HepG2 (cell line): ENCODE measurements around the gene KCNQ1OT1. TPM values are rescaled to one million over a fixed set of nuclear protein-coding genes. Genes with fewer than 3 reads are reported as not detected.

Experiments used
- HNRNPL ChIP-seq: fragments of 200-400 bp; formaldehyde crosslinking; IDR thresholded peaks from 2 replicates; pipeline ENCODE4 v1.6.1; 2017; ENCODE audit warnings: mild to moderate bottlenecking, low read depth, low read length
- NPAS2 ChIP-seq: sonication (generic); formaldehyde crosslinking; IDR thresholded peaks from 2 replicates; pipeline ENCODE4 v1.8.0; 2022; ENCODE audit warnings: mild to moderate bottlenecking, missing genetic modification reagents, borderline replicate concordance
- RFXAP ChIP-seq: sonication (generic); formaldehyde crosslinking; IDR thresholded peaks from 2 replicates; pipeline ENCODE4 v1.4.0; 2020; ENCODE audit warnings: missing genetic modification reagents, borderline replicate concordance
- SALL1 ChIP-seq: sonication (generic); formaldehyde crosslinking; IDR thresholded peaks from 2 replicates; pipeline ENCODE4 v1.8.0; 2022; ENCODE audit warnings: mild to moderate bottlenecking, missing genetic modification reagents
- SCMH1 ChIP-seq: sonication (generic); formaldehyde crosslinking; IDR thresholded peaks from 2 replicates; pipeline ENCODE4 v1.9.0; 2021; ENCODE audit warnings: missing genetic modification reagents, mild to moderate bottlenecking, borderline replicate concordance
- SOX6 ChIP-seq, 2 experiments: fragments of 450-650 bp in 1 of 2; sonication (generic) in 1 of 2; formaldehyde crosslinking in 1 of 2; IDR thresholded peaks; 2 replicates each; pipeline versions ENCODE4 v1.4.0 to v1.6.1; 2017 to 2020; ENCODE audit warnings: antibody characterized with exemption in 1 of 2, mild to moderate bottlenecking in 1 of 2, missing genetic modification reagents in 1 of 2
- ZNF329 ChIP-seq: sonication (generic); formaldehyde crosslinking; IDR thresholded peaks from 2 replicates; pipeline ENCODE4 v1.9.0; 2021; ENCODE audit warnings: low read depth, mild to moderate bottlenecking, missing genetic modification reagents
- ZNF484 ChIP-seq: sonication (generic); formaldehyde crosslinking; IDR thresholded peaks from 2 replicates; pipeline ENCODE4 v1.5.1; 2020; ENCODE audit warnings: mild to moderate bottlenecking, low read depth, missing genetic modification reagents, borderline replicate concordance
- ZNF510 ChIP-seq: sonication (generic); formaldehyde crosslinking; IDR thresholded peaks from 2 replicates; pipeline ENCODE4 v1.4.0; 2020; ENCODE audit warnings: low read depth, mild to moderate bottlenecking, missing genetic modification reagents
- ZNF570 ChIP-seq: sonication (generic); formaldehyde crosslinking; IDR thresholded peaks from 2 replicates; pipeline ENCODE4 v1.4.0; 2020; ENCODE audit warnings: mild to moderate bottlenecking, missing genetic modification reagents, borderline replicate concordance
- ZNF629 ChIP-seq: sonication (generic); formaldehyde crosslinking; conservative IDR thresholded peaks from 2 replicates; pipeline ENCODE4 v1.5.0; 2020; ENCODE audit warnings: missing genetic modification reagents
- polyA plus RNA-seq, 8 experiments: library from polyadenylated mRNA; depleted of rRNA in 3 of 8; stranded (reverse) in 7 of 8; unstranded in 1 of 8; fragments of >200 nt; fragmentation: Illumina TruSeq in 4 of 8; extraction: Trizol in 4 of 8; gene quantifications; 2 replicates each; pipeline versions ENCODE4 v1.2.1 to v1.2.3, GENCODE V29; 2011 to 2016; ENCODE audit warnings: low read depth in 4 of 8, missing spikeins in 1 of 8, mixed read lengths in 1 of 8; ENCODE audit not compliant: insufficient read depth in 1 of 8
- total RNA-seq, 5 experiments: library from RNA; depleted of rRNA; stranded (reverse); fragments of >200 nt; fragmentation: Illumina TruSeq; extraction: Trizol; gene quantifications; 2 replicates each; pipeline ENCODE4 v1.2.3, GENCODE V29; 2016; ENCODE audit warnings: low read depth in 1 of 5
- TF ChIP-seq, protein P1 (sequence below), 2 experiments: sonication (generic) in 1 of 2; formaldehyde crosslinking in 1 of 2; IDR thresholded peaks; 2 replicates each; pipeline versions ENCODE4 v1.6.1 to v1.9.0; 2014 to 2022; ENCODE audit warnings: antibody characterized with exemption in 1 of 2, borderline replicate concordance in 1 of 2, inconsistent platforms in 1 of 2, low read depth in 1 of 2, missing genetic modification reagents in 1 of 2
- TF ChIP-seq, protein P2 (sequence below): IDR thresholded peaks from 2 replicates; pipeline ENCODE4 v1.4.0; 2020; ENCODE audit warnings: mild to moderate bottlenecking, missing genetic modification reagents
- TF ChIP-seq, protein P3 (sequence below): sonication (generic); formaldehyde crosslinking; conservative IDR thresholded peaks from 2 replicates; pipeline ENCODE4 v1.4.0; 2020; ENCODE audit warnings: missing genetic modification reagents

Gene KCNQ1OT1
- total and polyA plus RNA-seq, 2 of the 13 experiments (the other 11 are each of a cell fraction or from before 2014, with no cell fraction given): 1.3 to 18.9 TPM

- TF ChIP-seq, protein P1, sequence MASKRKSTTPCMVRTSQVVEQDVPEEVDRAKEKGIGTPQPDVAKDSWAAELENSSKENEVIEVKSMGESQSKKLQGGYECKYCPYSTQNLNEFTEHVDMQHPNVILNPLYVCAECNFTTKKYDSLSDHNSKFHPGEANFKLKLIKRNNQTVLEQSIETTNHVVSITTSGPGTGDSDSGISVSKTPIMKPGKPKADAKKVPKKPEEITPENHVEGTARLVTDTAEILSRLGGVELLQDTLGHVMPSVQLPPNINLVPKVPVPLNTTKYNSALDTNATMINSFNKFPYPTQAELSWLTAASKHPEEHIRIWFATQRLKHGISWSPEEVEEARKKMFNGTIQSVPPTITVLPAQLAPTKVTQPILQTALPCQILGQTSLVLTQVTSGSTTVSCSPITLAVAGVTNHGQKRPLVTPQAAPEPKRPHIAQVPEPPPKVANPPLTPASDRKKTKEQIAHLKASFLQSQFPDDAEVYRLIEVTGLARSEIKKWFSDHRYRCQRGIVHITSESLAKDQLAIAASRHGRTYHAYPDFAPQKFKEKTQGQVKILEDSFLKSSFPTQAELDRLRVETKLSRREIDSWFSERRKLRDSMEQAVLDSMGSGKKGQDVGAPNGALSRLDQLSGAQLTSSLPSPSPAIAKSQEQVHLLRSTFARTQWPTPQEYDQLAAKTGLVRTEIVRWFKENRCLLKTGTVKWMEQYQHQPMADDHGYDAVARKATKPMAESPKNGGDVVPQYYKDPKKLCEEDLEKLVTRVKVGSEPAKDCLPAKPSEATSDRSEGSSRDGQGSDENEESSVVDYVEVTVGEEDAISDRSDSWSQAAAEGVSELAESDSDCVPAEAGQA (IDR thresholded peaks at IDR 0.05; ENCODE audit: low read depth): 0 out of 2 replicates have a peak, but pooled peaks have one; percentile 24
- TF ChIP-seq, protein P1 (CRISPR knock-in tag; IDR thresholded peaks at IDR 0.05; ENCODE audit: borderline replicate concordance): no peak
- no peak; the same call in none of the 2 replicates for TF ChIP-seq ZNF329 (CRISPR knock-in tag)
- TF ChIP-seq ZNF570 (CRISPR knock-in tag): no peak
- TF ChIP-seq, protein P2, sequence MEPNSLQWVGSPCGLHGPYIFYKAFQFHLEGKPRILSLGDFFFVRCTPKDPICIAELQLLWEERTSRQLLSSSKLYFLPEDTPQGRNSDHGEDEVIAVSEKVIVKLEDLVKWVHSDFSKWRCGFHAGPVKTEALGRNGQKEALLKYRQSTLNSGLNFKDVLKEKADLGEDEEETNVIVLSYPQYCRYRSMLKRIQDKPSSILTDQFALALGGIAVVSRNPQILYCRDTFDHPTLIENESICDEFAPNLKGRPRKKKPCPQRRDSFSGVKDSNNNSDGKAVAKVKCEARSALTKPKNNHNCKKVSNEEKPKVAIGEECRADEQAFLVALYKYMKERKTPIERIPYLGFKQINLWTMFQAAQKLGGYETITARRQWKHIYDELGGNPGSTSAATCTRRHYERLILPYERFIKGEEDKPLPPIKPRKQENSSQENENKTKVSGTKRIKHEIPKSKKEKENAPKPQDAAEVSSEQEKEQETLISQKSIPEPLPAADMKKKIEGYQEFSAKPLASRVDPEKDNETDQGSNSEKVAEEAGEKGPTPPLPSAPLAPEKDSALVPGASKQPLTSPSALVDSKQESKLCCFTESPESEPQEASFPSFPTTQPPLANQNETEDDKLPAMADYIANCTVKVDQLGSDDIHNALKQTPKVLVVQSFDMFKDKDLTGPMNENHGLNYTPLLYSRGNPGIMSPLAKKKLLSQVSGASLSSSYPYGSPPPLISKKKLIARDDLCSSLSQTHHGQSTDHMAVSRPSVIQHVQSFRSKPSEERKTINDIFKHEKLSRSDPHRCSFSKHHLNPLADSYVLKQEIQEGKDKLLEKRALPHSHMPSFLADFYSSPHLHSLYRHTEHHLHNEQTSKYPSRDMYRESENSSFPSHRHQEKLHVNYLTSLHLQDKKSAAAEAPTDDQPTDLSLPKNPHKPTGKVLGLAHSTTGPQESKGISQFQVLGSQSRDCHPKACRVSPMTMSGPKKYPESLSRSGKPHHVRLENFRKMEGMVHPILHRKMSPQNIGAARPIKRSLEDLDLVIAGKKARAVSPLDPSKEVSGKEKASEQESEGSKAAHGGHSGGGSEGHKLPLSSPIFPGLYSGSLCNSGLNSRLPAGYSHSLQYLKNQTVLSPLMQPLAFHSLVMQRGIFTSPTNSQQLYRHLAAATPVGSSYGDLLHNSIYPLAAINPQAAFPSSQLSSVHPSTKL (CRISPR knock-in tag): peak; percentile 55; the same call in 1 of the 2 replicates
- no peak for TF ChIP-seq SOX6 (IDR thresholded peaks at IDR 0.05)
- TF ChIP-seq SOX6 (CRISPR knock-in tag; IDR thresholded peaks at IDR 0.05): peak; percentile 83
- TF ChIP-seq, protein P3, sequence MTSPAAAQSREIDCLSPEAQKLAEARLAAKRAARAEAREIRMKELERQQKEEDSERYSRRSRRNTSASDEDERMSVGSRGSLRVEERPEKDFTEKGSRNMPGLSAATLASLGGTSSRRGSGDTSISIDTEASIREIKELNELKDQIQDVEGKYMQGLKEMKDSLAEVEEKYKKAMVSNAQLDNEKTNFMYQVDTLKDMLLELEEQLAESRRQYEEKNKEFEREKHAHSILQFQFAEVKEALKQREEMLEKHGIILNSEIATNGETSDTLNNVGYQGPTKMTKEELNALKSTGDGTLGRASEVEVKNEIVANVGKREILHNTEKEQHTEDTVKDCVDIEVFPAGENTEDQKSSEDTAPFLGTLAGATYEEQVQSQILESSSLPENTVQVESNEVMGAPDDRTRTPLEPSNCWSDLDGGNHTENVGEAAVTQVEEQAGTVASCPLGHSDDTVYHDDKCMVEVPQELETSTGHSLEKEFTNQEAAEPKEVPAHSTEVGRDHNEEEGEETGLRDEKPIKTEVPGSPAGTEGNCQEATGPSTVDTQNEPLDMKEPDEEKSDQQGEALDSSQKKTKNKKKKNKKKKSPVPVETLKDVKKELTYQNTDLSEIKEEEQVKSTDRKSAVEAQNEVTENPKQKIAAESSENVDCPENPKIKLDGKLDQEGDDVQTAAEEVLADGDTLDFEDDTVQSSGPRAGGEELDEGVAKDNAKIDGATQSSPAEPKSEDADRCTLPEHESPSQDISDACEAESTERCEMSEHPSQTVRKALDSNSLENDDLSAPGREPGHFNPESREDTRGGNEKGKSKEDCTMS (CRISPR knock-in tag): no peak
- no peak for TF ChIP-seq RFXAP (CRISPR knock-in tag)
- no peak for TF ChIP-seq ZNF484
- no peak for TF ChIP-seq HNRNPL
- TF ChIP-seq ZNF629: peak; percentile 15; the same call in 1 of the 2 replicates
- TF ChIP-seq NPAS2 (CRISPR knock-in tag): no peak
- no peak for TF ChIP-seq ZNF510 (CRISPR knock-in tag)
- no peak for TF ChIP-seq SCMH1 (CRISPR knock-in tag)
- TF ChIP-seq SALL1 (CRISPR knock-in tag): peak; percentile 67
Measured at GRCh38 chr11:2730272-2731129, 30.7 kb upstream of the KCNQ1OT1 start (continued).
